ENCODE data around the gene ADAMTS2. TPM values are rescaled to one million over a fixed set of nuclear protein-coding genes. Genes with fewer than 3 reads are reported as not detected.

ADAMTS2 gene
- total and polyA plus RNA-seq, 2 of the 4 experiments (the other 2 are of a cell fraction): 19.0 to 58.8 TPM

DNA sequence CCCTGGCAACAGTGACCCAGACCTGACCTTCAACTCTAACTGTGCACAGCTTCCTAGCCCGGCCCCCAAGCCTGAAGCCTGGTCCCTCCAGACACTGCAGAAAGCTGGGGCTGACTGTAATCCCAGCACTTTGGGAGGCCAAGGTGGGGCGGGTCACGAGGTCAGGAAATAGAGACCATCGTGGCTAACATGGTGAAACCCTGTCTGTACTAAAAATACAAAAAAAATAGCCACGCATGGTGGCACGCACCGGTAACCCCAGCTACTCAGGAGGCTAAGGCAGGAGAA lies 35.9 kb downstream of the ADAMTS2 start:
- H3K27ac ChIP-seq (ENCODE audit: insufficient read depth, low read length): no peak overlapping the region
- POLR2A ChIA-PET (ENCODE audit: unreplicated experiment): no interaction called here
- TF ChIP-seq CTCF (conservative IDR thresholded peaks at IDR 0.05; ENCODE audit: low read depth, low read length) (no peak), CHD1 (IDR thresholded peaks at IDR 0.05; ENCODE audit: low read depth, low read length) (no peak), SMC3 (IDR thresholded peaks at IDR 0.05; ENCODE audit: low read depth, low read length) (no peak), CEBPB (IDR thresholded peaks at IDR 0.05; ENCODE audit: low read depth, low read length) (no peak), NFE2L2 (IDR thresholded peaks at IDR 0.05; ENCODE audit: low read depth, low read length) (no peak), BHLHE40 (IDR thresholded peaks at IDR 0.05; ENCODE audit: low read depth, low read length) (no peak), RCOR1 (IDR thresholded peaks at IDR 0.05; ENCODE audit: insufficient replicate concordance, low read length) (no peak), RAD21 (IDR thresholded peaks at IDR 0.05; ENCODE audit: low read length) (no peak), MXI1 (IDR thresholded peaks at IDR 0.05; ENCODE audit: borderline replicate concordance, low read depth, low read length) (no peak), RFX5 (IDR thresholded peaks at IDR 0.05; ENCODE audit: low read depth, low read length) (no peak), FOS (IDR thresholded peaks at IDR 0.05; ENCODE audit: low read depth, low read length) (no peak), POLR2A (IDR thresholded peaks at IDR 0.05; ENCODE audit: low read depth, low read length) (no peak), MAZ (IDR thresholded peaks at IDR 0.05; ENCODE audit: borderline replicate concordance, low read depth, low read length) (no peak)
- TF ChIP-seq, protein P1, sequence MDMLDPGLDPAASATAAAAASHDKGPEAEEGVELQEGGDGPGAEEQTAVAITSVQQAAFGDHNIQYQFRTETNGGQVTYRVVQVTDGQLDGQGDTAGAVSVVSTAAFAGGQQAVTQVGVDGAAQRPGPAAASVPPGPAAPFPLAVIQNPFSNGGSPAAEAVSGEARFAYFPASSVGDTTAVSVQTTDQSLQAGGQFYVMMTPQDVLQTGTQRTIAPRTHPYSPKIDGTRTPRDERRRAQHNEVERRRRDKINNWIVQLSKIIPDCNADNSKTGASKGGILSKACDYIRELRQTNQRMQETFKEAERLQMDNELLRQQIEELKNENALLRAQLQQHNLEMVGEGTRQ (IDR thresholded peaks at IDR 0.05; ENCODE audit: low read depth, low read length): no peak
- TF ChIP-seq, protein P2, sequence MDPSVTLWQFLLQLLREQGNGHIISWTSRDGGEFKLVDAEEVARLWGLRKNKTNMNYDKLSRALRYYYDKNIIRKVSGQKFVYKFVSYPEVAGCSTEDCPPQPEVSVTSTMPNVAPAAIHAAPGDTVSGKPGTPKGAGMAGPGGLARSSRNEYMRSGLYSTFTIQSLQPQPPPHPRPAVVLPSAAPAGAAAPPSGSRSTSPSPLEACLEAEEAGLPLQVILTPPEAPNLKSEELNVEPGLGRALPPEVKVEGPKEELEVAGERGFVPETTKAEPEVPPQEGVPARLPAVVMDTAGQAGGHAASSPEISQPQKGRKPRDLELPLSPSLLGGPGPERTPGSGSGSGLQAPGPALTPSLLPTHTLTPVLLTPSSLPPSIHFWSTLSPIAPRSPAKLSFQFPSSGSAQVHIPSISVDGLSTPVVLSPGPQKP (IDR thresholded peaks at IDR 0.05; ENCODE audit: borderline replicate concordance, low read depth, low read length): no peak
- BruUV-seq (replicated peaks): no TSS peak
- H4K5ac ChIP-seq (ENCODE audit: low read depth, low read length): no peak overlapping the region
- DNase-seq: no peak
- 91% methylated on average over 6 of the region's 7 CpGs; no CpG with 5 or more reads in 1 of the 2 experiments for WGBS, 2 experiments (ENCODE audit: extremely low coverage in 2 of 2, insufficient read length in 1 of 2)
- intact Hi-C loops (cut with micrococcal nuclease): loop anchor here (10.0 kb wide), 1 partner anchor 245 kb away; the partner anchor contains the start of gene RUFY1
- H4K91ac ChIP-seq (ENCODE audit: insufficient read depth, low read depth, low read length): no peak overlapping the region
- H3K27me3 ChIP-seq (ENCODE audit: control insufficient read depth, insufficient read depth, low read length): no peaks in the 10 kb centered on the region
- ATAC-seq (ENCODE audit: low read depth): no peak
- H3K9me3 ChIP-seq (ENCODE audit: control insufficient read depth, insufficient read depth, low read length): peaks cover 3% of the 10 kb centered on the region
- H2BK120ac ChIP-seq (ENCODE audit: low read depth, low read length): no peak overlapping the region
- dilution Hi-C loops (cut with HindIII; ENCODE audit: low sequenced_read_pairs, unreplicated experiment): no loop called here
- 0 out of 2 replicates have a peak, but pooled peaks cover 6% of the 10 kb centered on the region for H3K9me1 ChIP-seq (ENCODE audit: insufficient read depth, low read length)
- H2BK20ac ChIP-seq (ENCODE audit: low read depth, low read length): no peak overlapping the region
- no peak overlapping the region for H3K4me2 ChIP-seq (ENCODE audit: low read depth, low read length)
- no peak overlapping the region for H3K4me3 ChIP-seq (ENCODE audit: insufficient read depth, low read depth, low read length)
- in situ Hi-C loops (cut with MboI; ENCODE audit: low sequenced_read_pairs): no loop called here
- CTCF ChIA-PET: no interaction called here
- no peak overlapping the region for H2BK15ac ChIP-seq (ENCODE audit: low read depth, low read length)
- no peak overlapping the region for H2BK5ac ChIP-seq (ENCODE audit: low read depth, low read length, poor library complexity, severe bottlenecking)
- H2AK9ac ChIP-seq (replicated peaks; ENCODE audit: low read depth, low read length, poor library complexity): no peak overlapping the region
- H3K4me1 ChIP-seq (ENCODE audit: control insufficient read depth, insufficient read depth, low read length): peaks cover 12% of the 10 kb centered on the region
- H4K20me1 ChIP-seq (ENCODE audit: insufficient read depth, low read length): peaks cover 4% of the 10 kb centered on the region; the same call in 1 of the 2 replicates
- no peak overlapping the region for H3K56ac ChIP-seq (ENCODE audit: extremely low read depth, insufficient read depth, low read length)
- H3K4ac ChIP-seq (ENCODE audit: low read depth, low read length): no peak overlapping the region
- no peak overlapping the region for H3K9ac ChIP-seq (ENCODE audit: low read depth, low read length)
- no peak overlapping the region for H4K8ac ChIP-seq (ENCODE audit: low read depth in 2 of 2, low read length in 2 of 2)
- H2AFZ ChIP-seq (replicated peaks; ENCODE audit: low read length, poor library complexity): no peak overlapping the region
- H2AK5ac ChIP-seq (ENCODE audit: low read depth, low read length): no peak overlapping the region
- no peak overlapping the region for H3K14ac ChIP-seq (replicated peaks; ENCODE audit: low read depth, low read length)
- H3K18ac ChIP-seq (ENCODE audit: low read depth, low read length): no peak overlapping the region
- H3K79me1 ChIP-seq (ENCODE audit: low read depth in 1 of 2, low read length in 2 of 2): peaks cover 0 to 45% of the 10 kb centered on the region in 2 experiments; a peak in 3 of 4 replicates
- no peaks in the 10 kb centered on the region for H3K36me3 ChIP-seq (ENCODE audit: control insufficient read depth, insufficient read depth, low read length)
- H3K23ac ChIP-seq (ENCODE audit: low read depth, low read length): no peak overlapping the region
